GM12891 (cell line): Measurements from ENCODE around the gene PCNX1.

Experiments
- DNase-seq: peaks from one replicate; pipeline ENCODE4 v3.0.0; 2011; ENCODE audit warnings: low spot score; ENCODE audit not compliant: insufficient read length
- FAIRE-seq: peaks from 2 replicates; lab custom pipeline; 2011; peaks lifted over from hg19 to GRCh38; lab: Jason Lieb, UNC
- PAX5 ChIP-seq: IDR thresholded peaks from 2 replicates; pipeline ENCODE4 v1.6.1; 2011; ENCODE audit warnings: low read length, moderate library complexity, mild to moderate bottlenecking; ENCODE audit not compliant: insufficient read depth, severe bottlenecking
- POLR2A ChIP-seq: IDR thresholded peaks from 2 replicates; pipeline ENCODE4 v1.6.1; 2011; ENCODE audit warnings: low read depth, low read length, control low read depth
- POLR2AphosphoS5 ChIP-seq: IDR thresholded peaks from 2 replicates; pipeline ENCODE4 v1.6.1; 2011; ENCODE audit warnings: low read depth, low read length, control low read depth
- POU2F2 ChIP-seq: IDR thresholded peaks from 2 replicates; pipeline ENCODE4 v1.6.1; 2011; ENCODE audit warnings: low read depth, mild to moderate bottlenecking, control low read depth, low read length, moderate library complexity
- SPI1 ChIP-seq: IDR thresholded peaks from 2 replicates; pipeline ENCODE4 v1.6.1; 2011; ENCODE audit warnings: low read depth, low read length, control low read depth
- TAF1 ChIP-seq: IDR thresholded peaks from 2 replicates; pipeline ENCODE4 v1.6.1; 2011; ENCODE audit warnings: low read depth, low read length, control low read depth

The PCNX1 gene

GRCh38 chr14:70915415-70915814 lies 8.2 kb downstream of the PCNX1 start:
- DNase-seq (no peak), FAIRE-seq (no peak)
- no peak for TF ChIP-seq POLR2A
- TF ChIP-seq SPI1: no peak
- no peak for TF ChIP-seq POLR2AphosphoS5
- no peak for TF ChIP-seq PAX5
- no peak for TF ChIP-seq POU2F2
- no peak for TF ChIP-seq TAF1

DNA sequence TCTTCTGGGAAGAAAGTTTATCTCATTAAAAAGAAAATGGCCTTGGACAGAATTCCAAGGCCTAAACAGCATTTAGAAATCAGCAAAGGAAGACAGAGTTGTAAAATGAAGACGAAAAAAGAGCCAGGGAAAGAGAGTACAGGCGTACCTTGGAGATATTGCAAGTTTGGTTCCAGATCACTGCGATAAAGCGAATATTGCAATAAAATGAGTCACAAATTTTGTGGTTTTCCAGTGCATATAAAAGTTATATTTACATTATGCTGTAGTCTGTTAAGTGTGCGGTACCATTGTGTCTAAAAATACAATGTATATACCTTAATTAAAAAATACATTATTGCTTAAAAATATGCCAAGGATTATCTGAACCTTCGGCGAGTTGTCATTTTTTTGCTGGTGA lies 9.0 kb downstream of the PCNX1 start:
- DNase-seq: no peak
- TF ChIP-seq SPI1 (no peak), PAX5 (no peak), POLR2A (no peak), POU2F2 (no peak), TAF1 (no peak), POLR2AphosphoS5 (no peak)
- no peak for FAIRE-seq

DNA sequence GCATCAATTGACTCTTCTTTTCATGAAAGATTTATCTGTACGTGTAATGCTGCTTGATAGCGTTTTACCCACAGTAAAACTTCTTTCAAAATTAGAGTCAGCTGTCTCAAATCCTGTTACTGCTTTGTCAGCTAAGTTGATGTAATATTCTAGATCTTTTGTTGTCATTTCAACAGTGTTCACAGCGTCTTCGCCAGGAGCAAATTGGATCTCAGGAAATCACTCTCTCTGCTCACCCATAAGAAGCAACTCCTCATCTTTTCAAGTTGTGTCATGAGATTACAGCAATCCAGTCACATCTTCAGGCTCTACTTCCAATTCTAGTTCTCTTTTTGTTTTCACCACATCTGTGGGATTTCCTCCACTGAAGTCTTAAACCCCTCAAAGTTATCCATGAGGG lies 9.5 kb downstream of the PCNX1 start:
- no peak for TF ChIP-seq POLR2AphosphoS5
- no peak for TF ChIP-seq POU2F2
- TF ChIP-seq POLR2A: no peak
- TF ChIP-seq SPI1: no peak
- TF ChIP-seq PAX5: no peak
- FAIRE-seq: peak; percentile 54
- DNase-seq: no peak

DNA sequence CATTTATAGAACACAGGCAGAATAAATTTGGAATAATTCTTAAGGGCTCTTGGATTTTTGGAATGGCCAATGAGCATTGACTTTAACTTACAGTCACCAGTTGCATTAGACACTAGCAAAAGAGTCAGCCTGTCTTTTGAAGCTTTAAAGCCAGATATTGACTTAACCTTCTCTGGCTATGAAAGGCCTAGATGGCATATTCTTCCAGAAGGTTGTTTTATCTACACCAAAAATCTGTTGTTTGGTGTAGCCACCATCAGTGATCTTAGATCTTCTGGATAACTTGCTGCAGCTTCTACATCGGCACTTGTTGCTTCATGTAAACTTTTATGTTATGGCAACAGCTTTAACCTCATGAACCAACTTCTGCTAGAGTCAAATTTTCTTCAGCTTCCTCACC lies 10.4 kb downstream of the PCNX1 start:
- no peak for TF ChIP-seq POU2F2
- no peak for TF ChIP-seq SPI1
- no peak for TF ChIP-seq POLR2AphosphoS5
- no peak for TF ChIP-seq POLR2A
- no peak for TF ChIP-seq PAX5
- no peak for TF ChIP-seq TAF1
- FAIRE-seq (no peak), DNase-seq (no peak)

DNA sequence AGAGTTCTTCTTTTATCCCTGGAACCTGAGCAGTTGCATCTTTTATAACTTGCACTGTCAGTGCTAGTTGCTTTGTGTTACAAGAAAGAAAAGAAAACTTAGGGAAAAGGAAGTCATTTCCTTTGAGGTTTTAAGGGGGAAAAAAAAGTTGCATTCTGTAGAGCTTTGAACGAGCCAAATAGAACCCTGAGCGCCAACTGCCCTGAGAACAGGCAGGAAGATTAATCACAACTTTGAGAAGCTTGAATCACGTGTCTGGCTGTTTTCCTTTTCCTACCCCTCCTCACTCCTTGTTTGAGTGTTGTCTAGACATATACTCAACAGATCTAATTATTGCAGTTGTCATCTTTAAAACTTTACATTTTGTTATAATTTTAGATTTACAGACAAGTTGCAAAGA lies 12.5 kb downstream of the PCNX1 start:
- FAIRE-seq: peak; percentile 63
- DNase-seq: no peak
- no peak for TF ChIP-seq SPI1
- no peak for TF ChIP-seq POLR2A
- no peak for TF ChIP-seq PAX5
- TF ChIP-seq POLR2AphosphoS5: no peak
- TF ChIP-seq POU2F2: no peak
- TF ChIP-seq TAF1: no peak

- FAIRE-seq (no peak), DNase-seq (no peak)
- TF ChIP-seq POLR2AphosphoS5 (no peak), TAF1 (no peak), SPI1 (no peak), POLR2A (no peak), POU2F2 (no peak), PAX5 (no peak)
Measured at GRCh38 chr14:70920608-70921007, 13.3 kb downstream of the PCNX1 start.

DNA sequence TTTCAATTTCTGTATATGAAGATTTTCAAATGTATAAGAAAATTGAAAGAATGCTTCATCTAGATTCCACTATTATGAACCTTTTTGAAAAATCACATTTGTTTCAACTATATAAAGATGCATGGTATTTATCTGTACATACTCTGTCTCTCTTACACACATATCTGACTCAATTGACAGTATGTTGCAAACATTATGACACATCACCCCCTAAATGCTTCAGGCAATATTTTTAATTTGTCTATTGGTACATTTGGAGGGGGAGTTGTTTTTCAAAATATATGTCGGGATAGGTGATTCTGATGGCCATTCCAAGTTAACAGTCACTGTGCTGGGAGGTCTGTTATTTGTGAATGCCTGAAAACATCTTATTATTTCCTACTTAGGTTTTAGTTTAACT lies 14.4 kb downstream of the PCNX1 start:
- TF ChIP-seq SPI1: no peak
- TF ChIP-seq POLR2AphosphoS5: no peak
- no peak for TF ChIP-seq POU2F2
- TF ChIP-seq POLR2A: no peak
- no peak for TF ChIP-seq PAX5
- TF ChIP-seq TAF1: no peak
- DNase-seq (no peak), FAIRE-seq (no peak)

- TF ChIP-seq POLR2AphosphoS5 (no peak), TAF1 (no peak), POLR2A (no peak), SPI1 (no peak), POU2F2 (no peak)
- DNase-seq (no peak), FAIRE-seq (peak; percentile 63)
Measured at GRCh38 chr14:70924521-70924920, 17.3 kb downstream of the PCNX1 start.

DNA sequence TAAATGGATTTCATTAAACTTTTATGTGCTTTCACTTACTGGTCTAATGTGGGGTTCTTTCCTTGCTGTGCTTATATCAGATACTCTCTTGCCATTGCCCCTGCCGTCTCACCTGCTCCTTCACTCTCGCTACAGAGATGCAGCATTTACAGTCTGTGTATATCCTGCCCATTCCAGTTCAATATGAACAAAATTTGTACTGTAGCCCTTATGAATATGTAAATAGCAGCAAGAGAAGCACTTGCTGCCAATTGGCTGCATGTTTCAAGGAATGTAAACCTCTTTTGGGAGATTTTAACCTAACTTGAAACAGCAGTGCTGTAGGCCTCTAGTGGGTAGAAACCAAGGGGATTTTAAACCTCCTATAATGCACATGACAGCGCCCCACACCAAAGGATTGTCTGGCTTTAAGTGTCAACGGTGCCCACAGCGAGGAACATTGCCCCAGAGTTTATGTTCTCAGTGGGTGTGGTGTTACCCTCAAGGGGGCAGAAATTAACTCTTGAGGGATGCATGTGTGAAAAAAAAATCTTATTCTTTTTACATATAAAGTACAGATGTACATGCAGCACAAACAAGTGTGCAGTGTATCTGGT lies 19.1 kb downstream of the PCNX1 start:
- no peak for TF ChIP-seq POLR2AphosphoS5
- TF ChIP-seq PAX5: no peak
- no peak for TF ChIP-seq TAF1
- no peak for TF ChIP-seq SPI1
- no peak for TF ChIP-seq POU2F2
- no peak for TF ChIP-seq POLR2A
- DNase-seq (no peak), FAIRE-seq (no peak)

- DNase-seq: no peak
- no peak for FAIRE-seq
- TF ChIP-seq POLR2A (no peak), PAX5 (no peak), TAF1 (no peak), SPI1 (no peak), POU2F2 (no peak), POLR2AphosphoS5 (no peak)
Measured at GRCh38 chr14:70931008-70931407, 23.7 kb downstream of the PCNX1 start.
